Vagina (tissue), 2 donors: ENCODE results near the gene AGPS. TPM values are rescaled to one million over a fixed set of nuclear protein-coding genes. Genes with fewer than 3 reads are reported as not detected.
"Not testable (repeated sequence)": the region's sequence is repeated elsewhere in the genome, so short reads cannot be mapped to it uniquely, and the experiment has no call there.

Source experiments
- DNase-seq, 2 donors: peaks; one replicate each; pipeline ENCODE4 v3.0.0-alpha.2; 2017; ENCODE audit errors: extremely low spot score in 2 of 2
- H3K27ac ChIP-seq: fragments of 200-600 bp; sonication (generic); one replicate; pipeline ENCODE4 v1.5.1; 2019
- H3K27me3 ChIP-seq: fragments of 200-600 bp; sonication (generic); one replicate; pipeline ENCODE4 v1.5.1; 2019
- H3K36me3 ChIP-seq, 2 donors: fragments of 200-600 bp; sonication (generic); one replicate each; pipeline ENCODE4 v1.5.1; 2017 to 2019
- H3K4me1 ChIP-seq: fragments of 200-600 bp; sonication (generic); one replicate; pipeline ENCODE4 v1.5.1; 2019
- H3K4me3 ChIP-seq, 2 donors: fragments of 200-600 bp; sonication (generic); 1 replicate in 1 of 2; 2 replicates in 1 of 2; pipeline ENCODE4 v1.5.1; 2016 to 2019
- H3K9me3 ChIP-seq: fragments of 200-600 bp; sonication (generic); one replicate; pipeline ENCODE4 v1.5.1; 2019
- POLR2A ChIP-seq, 2 donors: fragments of 450-650 bp; IDR thresholded peaks; one replicate each; pipeline ENCODE4 v1.6.1; 2017; ENCODE audit warnings: antibody characterized with exemption in 2 of 2, mild to moderate bottlenecking in 2 of 2, moderate library complexity in 2 of 2
- POLR2AphosphoS5 ChIP-seq, 2 donors: sonication (generic); formaldehyde crosslinking; IDR thresholded peaks; one replicate each; pipeline ENCODE4 v1.9.0; 2017; ENCODE audit warnings: antibody characterized with exemption in 2 of 2, mild to moderate bottlenecking in 2 of 2, low read depth in 1 of 2; ENCODE audit not compliant: insufficient read depth in 1 of 2
- intact Hi-C: fragments of 100-400 bp; cut with DNase I; formaldehyde crosslinking; loops from one replicate; pipeline ENCODE4 v1.15.1; 2023
- total RNA-seq: library from RNA; depleted of rRNA; stranded (reverse); fragments of >200 nt; gene quantifications from one replicate; pipeline ENCODE4 v1.2.3, GENCODE V29; 2016
- TF ChIP-seq, protein P1 (sequence below), 3 experiments: fragments of 450-650 bp in 2 of 3; fragments of 200-600 bp in 1 of 3; sonication (generic) in 1 of 3; IDR thresholded peaks; one replicate each; pipeline ENCODE4 v1.5.1; 2017 to 2019; ENCODE audit warnings: antibody characterized with exemption in 3 of 3, mild to moderate bottlenecking in 2 of 3, moderate library complexity in 2 of 3

AGPS gene
- total RNA-seq, 1 donor from 2014 or later = 27.3 TPM

- Histone ChIP-seq H3K4me3 (no peak overlapping the region), H3K27ac (no peak overlapping the region), H3K27me3 (no peaks in the 10 kb centered on the region), H3K4me1 (no peaks in the 10 kb centered on the region), H3K36me3 (peaks cover 0 to 9% of the 10 kb centered on the region in 2 donors), H3K9me3 (peaks cover 11% of the 10 kb centered on the region)
- intact Hi-C loops = no loop called here
- DNase-seq = no peak
- no peak for TF ChIP-seq POLR2AphosphoS5 (IDR thresholded peaks at IDR 0.05; ENCODE audit: insufficient read depth in 1 of 2, low read depth in 1 of 2)
- TF ChIP-seq, protein P1, sequence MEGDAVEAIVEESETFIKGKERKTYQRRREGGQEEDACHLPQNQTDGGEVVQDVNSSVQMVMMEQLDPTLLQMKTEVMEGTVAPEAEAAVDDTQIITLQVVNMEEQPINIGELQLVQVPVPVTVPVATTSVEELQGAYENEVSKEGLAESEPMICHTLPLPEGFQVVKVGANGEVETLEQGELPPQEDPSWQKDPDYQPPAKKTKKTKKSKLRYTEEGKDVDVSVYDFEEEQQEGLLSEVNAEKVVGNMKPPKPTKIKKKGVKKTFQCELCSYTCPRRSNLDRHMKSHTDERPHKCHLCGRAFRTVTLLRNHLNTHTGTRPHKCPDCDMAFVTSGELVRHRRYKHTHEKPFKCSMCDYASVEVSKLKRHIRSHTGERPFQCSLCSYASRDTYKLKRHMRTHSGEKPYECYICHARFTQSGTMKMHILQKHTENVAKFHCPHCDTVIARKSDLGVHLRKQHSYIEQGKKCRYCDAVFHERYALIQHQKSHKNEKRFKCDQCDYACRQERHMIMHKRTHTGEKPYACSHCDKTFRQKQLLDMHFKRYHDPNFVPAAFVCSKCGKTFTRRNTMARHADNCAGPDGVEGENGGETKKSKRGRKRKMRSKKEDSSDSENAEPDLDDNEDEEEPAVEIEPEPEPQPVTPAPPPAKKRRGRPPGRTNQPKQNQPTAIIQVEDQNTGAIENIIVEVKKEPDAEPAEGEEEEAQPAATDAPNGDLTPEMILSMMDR (IDR thresholded peaks at IDR 0.05) = no peak
- no peak for TF ChIP-seq POLR2A (IDR thresholded peaks at IDR 0.05)
Measured at GRCh38 chr2:177427316-177427715, 34.7 kb downstream of the AGPS start.

DNA sequence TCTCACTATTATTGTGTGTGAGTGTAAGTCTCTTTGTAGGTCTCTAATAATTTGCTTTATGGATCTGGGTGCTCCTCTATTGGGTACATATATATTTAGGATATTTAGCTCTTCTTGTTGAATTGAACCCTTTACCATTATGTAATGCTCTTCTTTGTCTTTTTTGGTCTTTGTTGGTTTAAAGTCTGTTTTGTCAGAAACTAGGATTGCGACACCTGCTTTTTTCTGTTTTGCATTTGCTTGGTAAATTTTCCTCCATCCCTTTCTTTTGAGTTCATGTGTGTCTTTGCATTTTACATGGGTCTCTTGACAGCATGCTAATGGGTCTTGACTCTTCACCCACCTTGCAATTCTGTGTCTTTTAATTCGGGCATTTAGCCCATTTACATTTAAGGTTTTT is 35.4 kb downstream of the AGPS start:
- intact Hi-C loops, DNase-seq: not testable (repeated sequence)

DNA sequence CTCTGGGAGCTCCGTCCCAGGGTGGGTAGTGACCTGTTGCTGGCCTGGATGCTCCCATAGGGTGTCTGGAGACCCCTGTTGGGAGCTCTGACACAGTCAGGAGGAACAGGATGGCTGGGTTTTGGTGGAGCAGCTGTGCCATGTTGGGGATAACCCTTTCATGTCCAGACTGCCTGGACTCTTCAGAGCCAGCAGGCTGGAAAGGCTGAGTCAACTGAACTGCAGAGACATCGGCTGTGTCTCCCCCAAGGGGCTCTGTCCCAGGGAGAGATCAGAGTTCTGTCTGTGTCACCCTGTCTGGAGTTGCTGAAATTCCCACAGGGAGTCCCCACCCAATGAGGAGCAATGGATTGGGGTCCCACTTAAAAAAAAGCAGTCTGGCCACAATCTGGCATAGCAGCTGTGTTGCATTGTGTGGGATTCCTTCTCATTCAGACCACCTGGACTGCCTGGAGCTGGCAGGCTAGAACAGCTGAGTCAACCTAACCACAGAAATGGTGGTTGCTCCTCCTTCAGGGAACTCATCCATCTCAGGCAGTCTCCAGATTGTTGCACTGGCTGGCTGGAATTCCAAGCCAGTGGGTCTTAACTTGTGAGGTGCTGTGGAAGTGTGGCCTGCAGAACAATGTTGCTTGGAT is 37.2 kb downstream of the AGPS start:
- intact Hi-C loops = no loop called here
- Histone ChIP-seq H3K9me3 (peaks cover 24% of the 10 kb centered on the region), H3K27ac (no peak overlapping the region), H3K27me3 (no peaks in the 10 kb centered on the region), H3K36me3 (peaks cover 0 to 9% of the 10 kb centered on the region in 2 donors), H3K4me1 (no peaks in the 10 kb centered on the region), H3K4me3 (no peak overlapping the region)
- no peak for DNase-seq
- TF ChIP-seq POLR2AphosphoS5 (IDR thresholded peaks at IDR 0.05; ENCODE audit: insufficient read depth in 1 of 2, low read depth in 1 of 2) = no peak
- TF ChIP-seq POLR2A (IDR thresholded peaks at IDR 0.05) = no peak
- TF ChIP-seq, protein P1 (IDR thresholded peaks at IDR 0.05) = no peak

More for the DNA sequence above, 35.4 kb downstream of the AGPS start:
- not testable (repeated sequence) for H3K4me3 ChIP-seq, H3K27ac ChIP-seq, H3K36me3 ChIP-seq, H3K4me1 ChIP-seq, H3K27me3 ChIP-seq
- H3K9me3 ChIP-seq = peaks cover 15% of the 10 kb centered on the region

GRCh38 chr2:177430411-177430810 is 37.8 kb downstream of the AGPS start:
- H3K27ac ChIP-seq = no peak overlapping the region
- no peak for DNase-seq
- TF ChIP-seq, protein P1 (IDR thresholded peaks at IDR 0.05) = no peak
- TF ChIP-seq POLR2AphosphoS5 (IDR thresholded peaks at IDR 0.05; ENCODE audit: insufficient read depth in 1 of 2, low read depth in 1 of 2) (no peak), POLR2A (IDR thresholded peaks at IDR 0.05) (no peak)
- intact Hi-C loops = no loop called here
- no peaks in the 10 kb centered on the region for H3K4me1 ChIP-seq
- H3K27me3 ChIP-seq = no peaks in the 10 kb centered on the region
- no peak overlapping the region for H3K4me3 ChIP-seq
- peaks cover 0 to 9% of the 10 kb centered on the region in 2 donors for H3K36me3 ChIP-seq
- H3K9me3 ChIP-seq = peaks cover 24% of the 10 kb centered on the region

GRCh38 chr2:177431111-177431725 is 38.6 kb downstream of the AGPS start:
- H3K36me3 ChIP-seq, DNase-seq, H3K27ac ChIP-seq, H3K4me3 ChIP-seq, H3K4me1 ChIP-seq, intact Hi-C loops, H3K27me3 ChIP-seq: not testable (repeated sequence)
- peaks cover 24% of the 10 kb centered on the region for H3K9me3 ChIP-seq

DNA sequence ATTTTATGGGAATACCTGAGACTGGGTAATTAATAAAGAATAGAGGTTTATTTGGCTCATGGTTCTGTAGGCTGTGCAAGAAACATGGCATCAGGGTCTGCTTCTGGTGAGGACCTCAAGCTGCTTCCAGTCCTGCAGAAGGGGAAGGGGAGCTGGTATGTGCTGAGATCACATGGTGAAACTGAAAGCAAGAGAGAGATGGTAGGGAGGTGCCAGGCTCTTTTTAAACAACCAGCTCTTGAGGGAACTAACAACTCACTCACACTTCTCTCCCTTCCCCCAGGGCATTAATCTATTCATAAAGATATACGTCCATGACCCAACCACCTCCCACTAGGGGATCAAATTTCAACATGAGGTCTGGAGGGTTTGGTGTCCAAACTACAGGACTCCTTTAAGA is 40.1 kb downstream of the AGPS start:
- no peaks in the 10 kb centered on the region for H3K4me1 ChIP-seq
- peaks cover 0 to 9% of the 10 kb centered on the region in 2 donors for H3K36me3 ChIP-seq
- TF ChIP-seq, protein P1 (IDR thresholded peaks at IDR 0.05) = no peak
- no peak for TF ChIP-seq POLR2AphosphoS5 (IDR thresholded peaks at IDR 0.05; ENCODE audit: insufficient read depth in 1 of 2, low read depth in 1 of 2)
- no peak for TF ChIP-seq POLR2A (IDR thresholded peaks at IDR 0.05)

More for the DNA sequence above, 40.1 kb downstream of the AGPS start:
- Histone ChIP-seq H3K4me3 (no peak overlapping the region), H3K9me3 (peaks cover 24% of the 10 kb centered on the region), H3K27ac (no peak overlapping the region), H3K27me3 (no peaks in the 10 kb centered on the region)
- no peak for DNase-seq
- intact Hi-C loops = no loop called here
